HG03442 (cell line): ENCODE measurements around the gene SEC61A1.

Source experiments
- ATAC-seq: cut with Tn5 transposase; IDR thresholded peaks from one replicate; pipeline ENCODE4 v1.9.1; 2021; ENCODE audit warnings: mild to moderate bottlenecking, moderate library complexity; ENCODE audit not compliant: unreplicated experiment

The SEC61A1 gene

DNA sequence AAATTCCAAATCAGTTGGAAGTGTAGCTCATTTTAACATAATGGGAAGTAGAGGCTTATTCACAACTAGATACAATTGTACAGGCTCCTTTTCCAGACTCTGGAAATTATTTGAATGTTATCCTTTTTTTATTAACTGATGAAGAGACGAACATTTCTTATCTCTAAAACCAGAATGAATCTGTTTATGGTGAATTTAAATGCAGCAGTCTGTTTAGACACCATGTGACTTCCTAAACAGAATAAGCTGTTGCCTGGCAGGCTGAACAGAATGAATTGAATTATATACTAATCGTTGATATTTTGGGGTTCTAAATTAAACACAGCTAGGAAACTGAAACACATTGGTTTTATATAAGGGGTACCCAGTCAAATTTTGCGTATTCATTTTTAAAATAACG, 4.0 kb downstream of the SEC61A1 start:
- ATAC-seq, result no peak

- ATAC-seq, result no peak
Observed at GRCh38 chr3:128060473-128061381, 8.5 kb downstream of the SEC61A1 start.

DNA sequence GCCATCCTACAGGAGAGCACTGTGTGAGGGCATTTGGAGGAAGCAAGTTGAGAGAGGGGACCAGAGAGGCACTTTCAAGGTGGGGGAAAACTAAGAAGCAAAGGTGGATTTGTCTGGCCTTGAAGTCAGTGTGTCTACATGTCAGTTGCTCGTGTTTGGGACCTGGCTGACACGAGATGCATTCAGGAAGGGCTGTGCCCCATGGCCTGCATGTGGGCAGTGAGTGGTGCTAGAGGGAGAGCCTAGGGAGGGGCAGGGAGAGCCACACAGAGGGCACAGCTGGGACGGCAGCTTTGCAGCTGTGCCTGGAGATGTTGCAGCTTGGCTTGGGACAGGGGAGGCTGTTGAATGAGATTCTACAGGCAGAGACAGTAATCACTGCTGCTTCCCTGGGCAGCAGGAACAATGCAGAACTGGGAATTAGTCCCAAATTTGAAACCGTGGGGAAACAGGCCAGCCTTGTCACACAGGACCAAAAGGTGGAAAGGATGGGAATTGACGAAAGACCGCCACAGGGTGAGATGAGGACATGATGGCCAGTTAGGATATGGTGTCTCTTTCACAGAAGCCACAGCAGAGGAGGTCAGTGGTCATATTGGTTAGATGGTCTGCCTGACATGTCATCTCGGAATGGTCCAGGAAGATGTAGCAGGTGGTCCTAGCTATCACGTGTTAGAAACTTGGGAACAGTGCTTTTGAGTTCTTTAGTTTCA, 10.0 kb downstream of the SEC61A1 start:
- ATAC-seq, result no peak

- no peak for ATAC-seq
Observed at GRCh38 chr3:128063865-128064264, 11.6 kb downstream of the SEC61A1 start.

DNA sequence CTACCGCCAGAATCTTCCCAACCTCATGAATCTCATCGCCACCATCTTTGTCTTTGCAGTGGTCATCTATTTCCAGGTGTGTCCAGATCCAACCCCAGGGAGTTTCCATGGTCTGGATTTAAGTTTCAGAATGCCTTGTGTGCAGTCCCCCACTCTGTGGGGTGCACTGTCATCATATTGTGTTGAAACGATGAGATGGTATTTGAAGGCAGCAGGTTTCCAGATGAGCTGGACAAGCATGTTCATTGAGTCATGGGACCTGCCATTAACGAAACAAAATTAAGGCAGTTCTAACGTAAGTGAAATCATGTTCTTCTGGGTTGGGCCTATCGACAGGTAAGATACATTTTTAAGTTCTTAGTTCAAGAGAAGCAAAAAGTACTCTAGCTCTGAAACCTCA, 12.7 kb downstream of the SEC61A1 start:
- no peak for ATAC-seq

DNA sequence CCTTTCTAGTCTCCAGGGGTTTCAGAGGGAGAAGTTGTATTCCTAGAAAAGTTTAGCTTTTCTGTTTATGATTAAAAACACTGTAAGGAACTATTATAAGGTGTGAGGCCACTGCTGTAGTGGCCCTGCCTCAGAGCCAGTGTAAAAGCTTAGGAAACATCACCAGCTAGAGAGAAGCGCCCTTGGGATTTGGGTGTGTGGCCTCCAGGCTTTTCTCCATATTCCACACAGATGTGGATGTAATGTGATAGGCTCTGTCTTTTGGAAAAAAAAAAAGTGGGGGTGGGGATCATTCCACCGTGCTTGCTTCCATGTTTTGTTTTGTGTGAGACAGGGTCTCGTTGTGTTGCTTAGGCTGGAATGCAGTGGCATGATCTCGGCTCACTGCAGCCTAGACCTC, 13.9 kb downstream of the SEC61A1 start:
- ATAC-seq, result no peak

DNA sequence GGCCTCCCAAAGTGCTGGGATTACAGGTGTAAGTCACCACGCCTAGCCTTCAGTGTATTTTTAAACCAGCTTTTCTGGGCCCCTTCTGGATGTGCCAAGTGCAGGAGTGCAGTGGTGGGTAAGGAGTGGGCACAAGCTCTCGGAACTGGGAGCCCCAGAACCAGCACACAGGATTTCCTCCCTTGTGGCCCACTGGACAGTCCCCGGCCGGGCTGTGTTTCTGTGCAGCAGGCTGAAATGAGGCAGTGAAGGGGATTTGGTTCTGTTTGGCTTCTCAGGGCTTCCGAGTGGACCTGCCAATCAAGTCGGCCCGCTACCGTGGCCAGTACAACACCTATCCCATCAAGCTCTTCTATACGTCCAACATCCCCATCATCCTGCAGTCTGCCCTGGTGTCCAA, 14.4 kb downstream of the SEC61A1 start:
- no peak for ATAC-seq

GRCh38 chr3:128067489-128067888, 15.3 kb downstream of the SEC61A1 start:
- no peak for ATAC-seq

- ATAC-seq, result no peak
Observed at GRCh38 chr3:128068156-128068620, 16.0 kb downstream of the SEC61A1 start.

GRCh38 chr3:128069271-128069670, 17.0 kb downstream of the SEC61A1 start:
- no peak for ATAC-seq

DNA sequence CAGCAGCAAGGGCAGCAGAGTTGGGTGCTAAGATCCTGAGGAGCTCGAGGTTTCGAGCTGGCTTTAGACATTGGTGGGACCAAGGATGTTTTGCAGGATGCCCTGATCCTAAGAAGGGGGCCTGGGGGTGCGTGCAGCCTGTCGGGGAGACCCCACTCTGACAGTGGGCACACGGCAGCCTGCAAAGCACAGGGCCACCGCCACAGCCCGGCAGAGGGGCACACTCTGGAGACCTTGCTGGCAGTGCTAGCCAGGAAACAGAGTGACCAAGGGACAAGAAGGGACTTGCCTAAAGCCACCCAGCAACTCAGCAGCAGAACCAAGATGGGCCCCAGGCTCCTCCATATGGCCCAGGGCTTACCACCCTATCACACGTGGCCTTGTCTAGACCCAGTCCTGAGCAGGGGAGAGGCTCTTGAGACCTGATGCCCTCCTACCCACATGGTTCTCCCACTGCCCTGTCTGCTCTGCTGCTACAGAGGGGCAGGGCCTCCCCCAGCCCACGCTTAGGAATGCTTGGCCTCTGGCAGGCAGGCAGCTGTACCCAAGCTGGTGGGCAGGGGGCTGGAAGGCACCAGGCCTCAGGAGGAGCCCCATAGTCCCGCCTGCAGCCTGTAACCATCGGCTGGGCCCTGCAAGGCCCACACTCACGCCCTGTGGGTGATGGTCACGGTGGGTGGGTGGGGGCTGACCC, 18.8 kb downstream of the SEC61A1 start:
- no peak for ATAC-seq

DNA sequence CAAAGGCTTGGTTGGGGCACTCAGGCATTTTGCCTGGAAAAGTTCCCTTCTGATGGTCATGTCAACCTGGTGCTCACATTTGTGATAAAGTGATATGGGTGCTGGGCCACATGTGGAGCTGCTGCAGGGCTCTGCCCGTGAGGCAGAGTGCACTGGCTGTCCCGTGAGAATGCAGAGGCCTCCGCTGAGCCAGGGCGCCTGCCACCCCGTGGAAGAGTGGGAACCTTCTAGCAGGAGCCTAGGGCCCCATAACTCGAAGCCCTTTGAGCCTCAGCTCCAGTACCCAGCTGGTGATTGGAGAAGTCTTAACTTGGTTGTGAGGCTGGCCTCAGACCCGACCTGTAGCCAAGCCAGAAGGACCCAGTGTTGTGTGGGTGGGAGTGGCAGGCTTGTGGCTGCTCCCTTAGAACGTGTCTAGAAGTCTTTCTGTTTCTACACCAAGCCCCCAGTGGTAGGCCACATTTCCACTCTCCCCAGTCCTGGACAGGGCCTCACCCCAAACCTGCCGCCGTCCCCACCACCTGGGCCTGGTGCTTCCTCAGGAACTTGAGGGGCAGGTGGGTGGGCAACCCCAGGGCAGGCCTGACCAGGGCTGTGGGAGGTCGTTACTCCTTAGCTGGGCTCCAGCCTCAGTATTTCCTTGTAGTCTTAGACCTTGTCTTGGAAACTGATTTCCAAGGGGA, 19.7 kb downstream of the SEC61A1 start:
- no peak for ATAC-seq

GRCh38 chr3:128072454-128073184, 20.4 kb downstream of the SEC61A1 start:
- ATAC-seq, result no peak

- ATAC-seq, result no peak
Observed at GRCh38 chr3:128073185-128073725, 21.0 kb downstream of the SEC61A1 start.

DNA sequence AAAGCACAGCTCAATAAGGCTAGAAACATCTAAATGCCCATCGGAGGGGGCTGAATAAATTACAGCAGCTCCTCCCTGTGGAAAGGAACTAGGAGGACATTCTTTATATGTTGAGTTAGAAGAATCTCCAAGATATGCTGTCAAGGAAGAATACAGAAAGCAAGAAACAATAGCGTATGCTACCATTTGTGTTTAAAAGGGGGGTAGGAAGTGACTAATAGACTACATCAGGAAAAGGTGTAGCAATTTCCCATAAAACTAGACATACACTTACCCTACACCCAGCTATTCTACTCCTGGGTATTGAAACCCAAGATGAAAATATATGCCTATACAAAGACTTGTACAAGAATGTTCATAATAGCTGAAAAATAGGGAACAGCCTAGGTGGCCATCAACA, 21.6 kb downstream of the SEC61A1 start:
- no peak for ATAC-seq

GRCh38 chr3:128074851-128075521, 22.7 kb downstream of the SEC61A1 start:
- peak; percentile 5 for ATAC-seq

DNA sequence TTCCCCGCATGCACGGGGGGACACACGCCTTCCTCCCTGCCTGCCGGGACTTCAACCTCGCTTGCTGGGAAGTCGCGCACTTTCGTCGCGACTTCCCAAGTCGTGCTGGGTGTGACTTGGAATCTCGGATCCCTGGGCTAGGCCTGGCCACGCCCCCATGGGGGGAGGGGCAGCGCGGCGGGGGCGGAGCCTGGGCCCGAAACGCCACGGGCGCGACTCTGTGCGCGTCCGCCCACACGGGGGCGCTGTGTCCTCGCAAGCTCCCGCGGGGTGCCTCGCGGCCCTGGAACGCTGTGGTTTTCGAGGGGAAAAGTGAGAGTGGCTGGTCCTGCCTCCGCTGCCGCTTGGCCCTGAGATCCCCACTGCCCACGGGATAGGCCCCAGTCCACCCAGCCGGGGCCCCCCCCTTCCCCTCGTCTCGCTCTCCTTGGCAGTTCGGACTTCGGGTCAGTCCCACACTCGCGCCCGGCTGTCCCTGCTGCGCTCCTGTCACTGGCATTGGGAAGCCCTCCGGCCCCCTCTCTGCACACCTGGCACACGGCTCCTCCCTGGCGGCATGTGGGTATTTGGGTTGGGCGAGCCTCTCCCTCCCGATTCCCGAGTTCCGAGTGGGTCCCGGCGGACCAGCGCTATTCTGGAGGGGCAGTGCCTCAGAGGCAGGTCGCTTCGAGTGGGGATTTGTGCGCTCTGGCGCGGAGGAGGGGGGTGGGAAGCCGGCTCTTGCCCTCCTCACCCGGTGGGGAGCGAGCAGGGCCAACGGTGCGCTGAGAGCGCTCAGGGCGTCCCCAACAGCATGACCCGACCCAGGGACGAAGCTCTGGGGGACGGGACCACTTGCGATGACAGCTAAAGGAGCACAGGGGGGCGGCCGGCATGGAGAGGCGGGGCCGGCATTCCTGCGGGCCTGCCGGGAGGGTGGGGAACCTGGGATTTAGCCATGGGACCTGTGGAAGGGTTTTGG, 23.6 kb downstream of the SEC61A1 start:
- peak; percentile 53 for ATAC-seq

DNA sequence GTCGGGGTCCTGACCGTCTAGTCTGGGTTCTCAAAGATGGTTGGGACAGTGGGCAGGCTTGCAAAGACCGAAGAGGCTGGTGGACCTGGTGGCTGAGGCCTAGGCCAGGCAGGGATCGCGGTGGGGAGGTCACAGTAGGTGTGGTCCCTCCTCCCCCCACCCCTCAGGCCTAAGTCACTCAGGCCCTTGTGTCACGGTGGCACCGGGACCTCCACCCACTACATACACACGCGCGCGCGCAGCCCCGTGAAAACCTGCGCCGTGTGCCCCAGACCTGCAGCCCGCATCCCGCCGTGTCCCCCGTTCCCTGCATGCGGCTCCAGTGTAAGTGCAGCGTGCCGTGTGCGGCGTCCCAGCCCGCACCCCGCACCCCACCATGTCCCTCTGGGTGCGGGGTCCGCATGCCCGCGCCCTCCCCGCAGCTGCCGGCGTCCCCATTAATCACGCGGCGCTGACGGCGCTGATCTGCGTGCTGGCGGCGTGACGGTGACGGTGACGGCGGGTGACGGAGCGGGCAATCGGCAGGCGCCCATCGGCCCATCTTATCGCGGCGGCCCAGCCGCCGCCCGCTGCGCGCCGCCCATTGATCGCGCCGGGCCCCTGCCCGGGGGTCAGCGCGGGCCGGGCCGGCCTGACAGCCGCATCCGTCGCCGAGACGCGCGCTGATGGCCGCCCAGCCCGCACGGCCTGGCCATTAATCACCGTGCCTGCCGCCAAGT, 24.4 kb downstream of the SEC61A1 start:
- ATAC-seq, result no peak
